Neuronal stem cell (in vitro differentiated cells): ENCODE measurements around the gene ARF1.
"Not testable (repeated sequence)": the region's sequence is repeated elsewhere in the genome, so short reads cannot be mapped to it uniquely, and the experiment has no call there.

ENCODE experiments used
- DNase-seq: peaks from one replicate; pipeline ENCODE4 v3.0.0-alpha.2; 2013; ENCODE audit warnings: low spot score
- H2AFZ ChIP-seq: one replicate; pipeline ENCODE4 v1.6.1; 2013; ENCODE audit warnings: mild to moderate bottlenecking, low read length, inconsistent platforms
- H2AK5ac ChIP-seq: 2 replicates; pipeline ENCODE4 v1.6.1; 2013; ENCODE audit warnings: low read depth, mild to moderate bottlenecking, inconsistent platforms, low read length, moderate library complexity, mixed read lengths
- H2BK120ac ChIP-seq: 2 replicates; pipeline ENCODE4 v1.6.1; 2013; ENCODE audit warnings: low read depth, mild to moderate bottlenecking, inconsistent platforms, low read length, moderate library complexity, mixed read lengths
- H2BK12ac ChIP-seq: one replicate; pipeline ENCODE4 v1.6.1; 2013; ENCODE audit warnings: low read length, inconsistent platforms
- H2BK15ac ChIP-seq: 2 replicates; pipeline ENCODE4 v1.6.1; 2013; ENCODE audit warnings: mild to moderate bottlenecking, low read length, inconsistent platforms, mixed read lengths
- H2BK5ac ChIP-seq: one replicate; pipeline ENCODE4 v1.6.1; 2013; ENCODE audit warnings: inconsistent platforms, mild to moderate bottlenecking, low read length, moderate library complexity
- H3K14ac ChIP-seq: one replicate; pipeline ENCODE4 v1.6.1; 2013; ENCODE audit warnings: low read length, inconsistent platforms
- H3K18ac ChIP-seq: 2 replicates; pipeline ENCODE4 v1.6.1; 2013; ENCODE audit warnings: low read length, inconsistent platforms
- H3K23ac ChIP-seq: 2 replicates; pipeline ENCODE4 v1.6.1; 2013; ENCODE audit warnings: low read depth, mild to moderate bottlenecking, mixed read lengths, low read length, inconsistent platforms; ENCODE audit not compliant: poor library complexity
- H3K27ac ChIP-seq: replicated peaks from 3 replicates; pipeline ENCODE4 v1.5.1; 2013; ENCODE audit warnings: low read length, inconsistent platforms
- H3K27me3 ChIP-seq, 3 experiments: 2 replicates each; pipeline ENCODE4 v1.6.1; 2013; ENCODE audit warnings: low read length in 3 of 3, mild to moderate bottlenecking in 2 of 3, inconsistent platforms in 1 of 3, low read depth in 1 of 3, mixed read lengths in 1 of 3, moderate library complexity in 1 of 3; ENCODE audit not compliant: control insufficient read depth in 3 of 3, insufficient read depth in 3 of 3
- H3K36me3 ChIP-seq, 2 donors: replicated peaks in 1 of 2; 2 replicates each; pipeline ENCODE4 v1.6.1; 2013; ENCODE audit warnings: low read length in 2 of 2; ENCODE audit not compliant: control insufficient read depth in 2 of 2, insufficient read depth in 2 of 2
- H3K4ac ChIP-seq: 2 replicates; pipeline ENCODE4 v1.6.1; 2013; ENCODE audit warnings: inconsistent platforms, mild to moderate bottlenecking, low read length, moderate library complexity
- H3K4me1 ChIP-seq, 2 donors: 1 replicate in 1 of 2; 2 replicates in 1 of 2; pipeline ENCODE4 v1.6.1; 2013; ENCODE audit warnings: low read length in 2 of 2, low read depth in 1 of 2; ENCODE audit not compliant: control insufficient read depth in 2 of 2, insufficient read depth in 1 of 2
- H3K4me2 ChIP-seq: one replicate; pipeline ENCODE4 v1.6.1; 2013; ENCODE audit warnings: mild to moderate bottlenecking, low read length, inconsistent platforms; ENCODE audit not compliant: insufficient read depth, poor library complexity, severe bottlenecking
- H3K4me3 ChIP-seq, 2 donors: 2 replicates each; pipeline ENCODE4 v1.5.1; 2013; ENCODE audit warnings: low read length in 2 of 2, mild to moderate bottlenecking in 2 of 2, inconsistent platforms in 1 of 2, moderate library complexity in 1 of 2
- H3K79me1 ChIP-seq: one replicate; pipeline ENCODE4 v1.6.1; 2013; ENCODE audit warnings: low read depth, mild to moderate bottlenecking, inconsistent platforms, low read length, moderate library complexity
- H3K9ac ChIP-seq: one replicate; pipeline ENCODE4 v1.6.1; 2013; ENCODE audit warnings: mild to moderate bottlenecking, low read depth, low read length, inconsistent platforms; ENCODE audit not compliant: poor library complexity
- H3K9me3 ChIP-seq, 2 donors: replicated peaks in 1 of 2; 2 replicates each; pipeline versions ENCODE3 to v1.6.1; 2013; ENCODE audit warnings: low read length in 2 of 2, mild to moderate bottlenecking in 2 of 2, inconsistent platforms in 1 of 2, low read depth in 1 of 2, mixed read lengths in 1 of 2, moderate library complexity in 1 of 2; ENCODE audit not compliant: control insufficient read depth in 2 of 2, insufficient read depth in 1 of 2
- H4K8ac ChIP-seq: one replicate; pipeline ENCODE4 v1.6.1; 2013; ENCODE audit warnings: low read depth, mild to moderate bottlenecking, inconsistent platforms, low read length, moderate library complexity
- H4K91ac ChIP-seq: one replicate; pipeline ENCODE4 v1.6.1; 2013; ENCODE audit warnings: low read length, low read depth, mild to moderate bottlenecking, inconsistent platforms; ENCODE audit not compliant: poor library complexity
- WGBS, 2 donors: extraction: QIAGEN DNeasy Blood & Tissue Kit; methylation state at CpG; one replicate each; pipeline ENCODE4 v1.1.7; 2013; ENCODE audit warnings: missing lambda C conversion rate in 2 of 2, mixed read lengths in 1 of 2; ENCODE audit not compliant: insufficient read length in 2 of 2, insufficient replicate concordance in 1 of 2; ENCODE audit errors: extremely low coverage in 2 of 2; 5-methylcytosine and 5-hydroxymethylcytosine counted together

The ARF1 gene

DNA sequence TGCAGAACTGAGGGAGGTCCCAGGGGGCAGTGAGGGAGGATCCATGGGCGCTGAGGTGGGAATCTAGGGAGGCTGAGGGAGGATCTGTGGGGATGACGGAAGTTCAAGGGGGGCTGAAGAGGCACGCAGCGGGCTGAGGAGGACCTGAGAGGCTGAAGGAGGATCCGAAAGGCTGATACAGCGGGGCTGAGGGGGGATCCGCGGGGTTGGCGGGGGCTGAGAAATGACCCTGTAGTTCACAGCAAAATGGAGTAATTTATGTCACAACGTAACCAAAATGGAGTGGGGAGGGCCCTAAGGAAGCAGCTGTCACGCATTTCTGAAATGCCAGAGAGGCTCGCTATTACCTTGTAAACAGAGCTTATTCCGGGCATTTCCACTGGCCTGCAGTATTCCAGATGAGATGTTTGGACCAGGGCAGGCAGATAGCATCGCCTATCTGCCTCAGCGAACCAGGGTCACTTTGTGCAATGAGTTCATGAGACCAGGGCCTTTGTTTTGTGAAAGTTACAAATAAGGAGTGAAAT lies 27.5 kb downstream of the ARF1 start:
- Histone ChIP-seq H2BK12ac (no peak overlapping the region), H3K4ac (peak overlapping the region; percentile 76), H3K4me1 (peaks cover 8% of the 10 kb centered on the region in 2 donors), H3K27me3 (peaks cover 0 to 2% (median 0%) of the 10 kb centered on the region in 3 experiments), H3K36me3 (peaks cover 17 to 30% of the 10 kb centered on the region in 2 donors), H4K91ac (no peak overlapping the region), H3K4me3 (peak overlapping the region; percentile 86 to 92), H3K9ac (peak overlapping the region; percentile 86), H3K9me3 (no peaks in the 10 kb centered on the region), H3K18ac (peak overlapping the region; percentile 97), H2AK5ac (peak overlapping the region; percentile 88), H3K14ac (no peak overlapping the region), H2BK15ac (no peak overlapping the region), H2BK5ac (no peak overlapping the region), H3K79me1 (peaks cover 16% of the 10 kb centered on the region), H2AFZ (peak overlapping the region; percentile 100), H2BK120ac (no peak overlapping the region), H4K8ac (no peak overlapping the region), H3K4me2 (peak overlapping the region; percentile 91), H3K27ac (no peak overlapping the region), H3K23ac (peak overlapping the region; percentile 92)
- WGBS, 2 donors: no CpG with 5 or more reads among the region's 15 CpGs
- no peak for DNase-seq

DNA sequence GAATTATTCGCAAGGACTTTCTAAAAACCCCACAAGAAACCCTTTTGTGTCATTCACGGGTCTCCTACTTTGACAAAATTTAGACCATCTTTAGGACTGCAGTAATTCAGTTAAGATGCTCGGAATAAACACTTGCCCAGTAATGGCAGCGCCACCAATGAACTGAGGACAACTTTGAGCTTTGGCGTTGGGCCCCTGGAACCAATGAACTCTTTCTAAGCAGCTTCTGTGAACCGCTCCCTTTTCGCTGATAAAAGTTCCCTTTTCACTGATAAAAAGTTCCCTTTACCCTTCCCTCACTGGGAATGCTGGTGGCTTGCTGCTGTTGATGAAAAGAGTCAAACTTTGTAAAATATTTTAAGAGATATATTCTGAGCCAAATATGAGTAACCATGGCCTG lies 28.0 kb downstream of the ARF1 start:
- no peak overlapping the region for H2BK120ac ChIP-seq

DNA sequence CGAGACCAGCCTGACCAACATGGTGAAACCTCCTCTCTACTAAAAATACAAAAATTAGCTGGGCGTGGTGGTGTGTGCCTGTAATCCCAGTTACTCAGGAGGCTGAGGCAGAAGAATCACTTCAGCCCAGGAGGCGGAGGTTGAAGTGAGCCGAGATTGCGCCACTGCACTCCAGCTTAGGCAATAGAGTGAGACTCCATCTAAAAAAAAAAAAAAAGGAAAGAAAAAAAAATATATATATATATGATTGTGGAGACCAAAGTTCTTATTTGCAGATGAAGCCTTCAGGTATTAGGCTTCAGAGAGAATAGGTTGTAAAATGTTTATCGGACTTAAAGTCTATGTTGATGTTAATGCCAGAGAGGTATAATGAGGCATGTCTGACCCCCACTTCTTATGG lies 28.8 kb downstream of the ARF1 start:
- Histone ChIP-seq H3K36me3 (peaks cover 9 to 17% of the 10 kb centered on the region in 2 donors), H3K79me1 (peaks cover 16% of the 10 kb centered on the region)
- DNase-seq, H4K91ac ChIP-seq, H2BK5ac ChIP-seq, H3K14ac ChIP-seq, H3K27ac ChIP-seq, H3K4me3 ChIP-seq, H4K8ac ChIP-seq, H2AK5ac ChIP-seq, H2BK12ac ChIP-seq, H3K9me3 ChIP-seq, H3K27me3 ChIP-seq, H3K9ac ChIP-seq, H2BK120ac ChIP-seq, H3K4me2 ChIP-seq, H3K18ac ChIP-seq, H3K23ac ChIP-seq, H2AFZ ChIP-seq, H3K4ac ChIP-seq, H3K4me1 ChIP-seq, H2BK15ac ChIP-seq: not testable (repeated sequence)
- WGBS, 2 donors: no CpG with 5 or more reads among the region's 6 CpGs

More for the DNA sequence above, 28.0 kb downstream of the ARF1 start:
- Histone ChIP-seq H3K9ac (no peak overlapping the region), H3K4me2 (no peak overlapping the region), H3K14ac (no peak overlapping the region), H3K4ac (no peak overlapping the region), H3K27ac (no peak overlapping the region), H3K4me1 (peaks cover 8% of the 10 kb centered on the region in 2 donors), H3K4me3 (no peak overlapping the region), H3K18ac (no peak overlapping the region), H4K8ac (no peak overlapping the region), H3K36me3 (peaks cover 15 to 24% of the 10 kb centered on the region in 2 donors), H3K9me3 (no peaks in the 10 kb centered on the region), H2AK5ac (no peak overlapping the region), H3K23ac (no peak overlapping the region), H3K27me3 (peaks cover 0 to 2% (median 0%) of the 10 kb centered on the region in 3 experiments), H2BK12ac (no peak overlapping the region), H2BK5ac (no peak overlapping the region), H2AFZ (no peak overlapping the region), H3K79me1 (peaks cover 16% of the 10 kb centered on the region), H2BK15ac (no peak overlapping the region), H4K91ac (no peak overlapping the region)
- no peak for DNase-seq
- WGBS, 2 donors: no CpG with 5 or more reads among the region's 7 CpGs

DNA sequence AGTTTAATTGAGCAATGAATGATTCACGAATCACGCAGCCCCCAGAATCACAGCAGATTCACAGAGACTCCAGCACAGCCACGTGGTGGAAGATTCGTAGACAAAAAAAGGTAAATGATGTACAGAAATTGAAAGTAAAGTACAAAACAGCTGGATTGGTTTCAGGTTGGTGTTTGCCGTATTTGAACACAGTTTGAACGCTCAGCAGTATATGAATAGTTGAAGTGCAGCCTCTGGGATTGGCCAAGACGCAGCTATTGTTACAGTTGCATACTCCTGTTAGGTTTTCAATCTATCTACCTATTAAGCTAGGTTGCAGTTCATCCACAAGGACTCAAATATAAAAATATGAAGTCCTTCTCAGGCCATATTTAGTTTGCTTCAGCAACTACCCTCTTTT lies 29.7 kb downstream of the ARF1 start:
- peaks cover 5 to 8% of the 10 kb centered on the region in 2 donors for H3K36me3 ChIP-seq
- H4K91ac ChIP-seq: no peak overlapping the region
- H2BK120ac ChIP-seq: no peak overlapping the region
- H3K23ac ChIP-seq: no peak overlapping the region
- no peak overlapping the region for H3K4me2 ChIP-seq
- no peaks in the 10 kb centered on the region for H3K9me3 ChIP-seq
- H3K4ac ChIP-seq: no peak overlapping the region
- H3K27me3 ChIP-seq: peaks cover 0 to 2% (median 0%) of the 10 kb centered on the region in 3 experiments
- no peak overlapping the region for H2AK5ac ChIP-seq
- H3K18ac ChIP-seq: no peak overlapping the region
- H3K4me1 ChIP-seq: peaks cover 8% of the 10 kb centered on the region in 2 donors
- no peak for DNase-seq
- H3K9ac ChIP-seq: no peak overlapping the region
- no peak overlapping the region for H2BK15ac ChIP-seq
- H3K4me3 ChIP-seq: no peak overlapping the region
- H2AFZ ChIP-seq: no peak overlapping the region
- H2BK12ac ChIP-seq: no peak overlapping the region
- no peak overlapping the region for H3K14ac ChIP-seq
- H4K8ac ChIP-seq: no peak overlapping the region
- H2BK5ac ChIP-seq: no peak overlapping the region
- H3K79me1 ChIP-seq: peaks cover 16% of the 10 kb centered on the region
- no CpG with 5 or more reads among the region's 7 CpGs for WGBS, 2 donors
- H3K27ac ChIP-seq: no peak overlapping the region
